Kidney (tissue), 14 donors: ENCODE results near the gene CRYBA4. TPM values are rescaled to one million over a fixed set of nuclear protein-coding genes. Genes with fewer than 3 reads are reported as not detected.
A peak's percentile ranks its signal among the peaks of the same experiment; 100 is the strongest.

Experiments used
- DNase-seq, 5 donors: peaks; one replicate each; pipeline ENCODE4 v3.0.0-alpha.2; 2013 to 2020
- FAIRE-seq: peaks from 2 replicates; lab custom pipeline; 2012; peaks lifted over from hg19 to GRCh38; lab: Jason Lieb, UNC
- H3K27ac ChIP-seq, 2 donors: one replicate each; pipeline ENCODE4 v1.7.0; 2013; ENCODE audit warnings: low read depth in 2 of 2, low read length in 2 of 2, inconsistent platforms in 1 of 2
- H3K27me3 ChIP-seq: one replicate; pipeline ENCODE4 v1.7.1; 2013; ENCODE audit warnings: low read length, inconsistent platforms; ENCODE audit not compliant: control insufficient read depth, insufficient read depth
- H3K36me3 ChIP-seq, 3 donors: one replicate each; pipeline versions ENCODE4 v1.7.0 to v1.7.1; 2013; ENCODE audit warnings: low read length in 3 of 3, control low read depth in 1 of 3, inconsistent platforms in 1 of 3; ENCODE audit not compliant: insufficient read depth in 3 of 3, control insufficient read depth in 2 of 3
- H3K4me1 ChIP-seq, 3 donors: one replicate each; pipeline versions ENCODE4 v1.7.0 to v1.7.1; 2013; ENCODE audit warnings: low read length in 3 of 3, inconsistent platforms in 1 of 3, low read depth in 1 of 3; ENCODE audit not compliant: control insufficient read depth in 2 of 3, insufficient read depth in 2 of 3
- H3K4me3 ChIP-seq, 3 donors: one replicate each; pipeline versions ENCODE4 v1.7.0 to v1.8.1; 2013; ENCODE audit warnings: low read length in 3 of 3, control low read depth in 1 of 3, inconsistent platforms in 1 of 3
- H3K9ac ChIP-seq, 3 donors: one replicate each; pipeline versions ENCODE4 v1.7.0 to v1.7.1; 2013; ENCODE audit warnings: low read length in 3 of 3, control low read depth in 1 of 3, inconsistent platforms in 1 of 3
- H3K9me3 ChIP-seq, 3 donors: one replicate each; pipeline versions ENCODE4 v1.7.0 to v1.7.1; 2013; ENCODE audit warnings: low read length in 3 of 3, control low read depth in 1 of 3, inconsistent platforms in 1 of 3; ENCODE audit not compliant: control insufficient read depth in 2 of 3, insufficient read depth in 1 of 3
- CTCF ChIP-seq: IDR thresholded peaks from 3 replicates; pipeline ENCODE4 v1.5.1; 2012; ENCODE audit warnings: mild to moderate bottlenecking, moderate library complexity, borderline replicate concordance; ENCODE audit not compliant: insufficient read depth; ENCODE audit errors: extremely low read depth
- intact Hi-C: fragments of 100-400 bp; cut with DNase I; formaldehyde crosslinking; loops from one replicate; pipeline ENCODE4 v1.11.1; 2022
- polyA plus RNA-seq: library from polyadenylated mRNA; stranded (reverse); fragments of 350-450 nt; fragmentation: Illumina TruSeq; extraction: RNeasy Lipid Tissue Mini Kit (QIAGEN cat#74804); gene quantifications from one replicate; pipeline ENCODE4 v1.2.3, GENCODE V29; 2014; ENCODE audit warnings: low read depth, low replicate concordance; ENCODE audit not compliant: insufficient read depth
- total RNA-seq: library from RNA; stranded (reverse); fragmentation: NEBNext Ultra II Directional; extraction: Animal tissue kit (Norgen Biotek cat#: 25700); gene quantifications from one replicate; pipeline ENCODE4 v1.2.1, GENCODE V29; 2021
- donor health status: control.
- donor health status: control.
- donor health status: control.
- donor health status: control.
- donor health status: control.
- donor health status: DM: yes; HTN: yes; CAD: no.
- donor health status: Normal renal cell carcinoma (clear cell type).

CRYBA4 gene
- total and polyA plus RNA-seq, 2 donors from 2014 or later, result 0.41 TPM; not detected in 1

GRCh38 chr22:26650722-26651421 is 29.1 kb downstream of the CRYBA4 start:
- Histone ChIP-seq H3K36me3 (no peaks in the 10 kb centered on the region), H3K4me1 (no peaks in the 10 kb centered on the region), H3K9me3 (no peaks in the 10 kb centered on the region), H3K27me3 (no peaks in the 10 kb centered on the region), H3K4me3 (no peak overlapping the region), H3K27ac (no peak overlapping the region), H3K9ac (no peak overlapping the region)
- intact Hi-C loops, result no loop called here
- FAIRE-seq (no peak), DNase-seq (peak in 1 of 5 donors; percentile 18)
- no peak for TF ChIP-seq CTCF

- peak in 1 of 5 donors; percentile 38 for DNase-seq
- no peaks in the 10 kb centered on the region for H3K9me3 ChIP-seq
- no peaks in the 10 kb centered on the region for H3K4me1 ChIP-seq
- H3K9ac ChIP-seq, result no peak overlapping the region
- intact Hi-C loops, result no loop called here
- H3K27me3 ChIP-seq, result peaks cover under 1% of the 10 kb centered on the region
- no peak overlapping the region for H3K27ac ChIP-seq
- TF ChIP-seq CTCF, result no peak
- no peak for FAIRE-seq
- no peak overlapping the region for H3K4me3 ChIP-seq
- no peaks in the 10 kb centered on the region for H3K36me3 ChIP-seq
These were observed 30.1 kb downstream of the CRYBA4 start for GRCh38 chr22:26651815-26652214.

GRCh38 chr22:26656891-26657851 is 35.4 kb downstream of the CRYBA4 start, which contains the start of gene MIAT:
MIAT (plus strand) TSS chr22:26657588.
- Histone ChIP-seq H3K4me1 (peaks cover 0 to 6% (median 0%) of the 10 kb centered on the region in 3 donors), H3K36me3 (no peaks in the 10 kb centered on the region), H3K27me3 (peaks cover 25% of the 10 kb centered on the region), H3K27ac (no peak within 1 kb of the TSS), H3K4me3 (no peak within 1 kb of the TSS), H3K9me3 (no peaks in the 10 kb centered on the region), H3K9ac (no peak within 1 kb of the TSS)
- intact Hi-C loops, result no loop called here
- no peak for FAIRE-seq
- no peak for TF ChIP-seq CTCF
- peak in 4 of 5 donors; percentile 52 to 72 (median 60) for DNase-seq
